SK-N-SH treated with all-trans-retinoic acid at 6 μM for 48 hours (cell line): Measurements from ENCODE around the gene SP140.

ENCODE experiments used
- ATAC-seq: fragments of 200-7000 bp; cut with Tn5 transposase; 3 replicates; pipeline ENCODE4 v1.9.1; 2020; ENCODE audit warnings: mild to moderate bottlenecking, moderate library complexity
- ARNTL ChIP-seq: fragments of 450-650 bp; formaldehyde crosslinking; IDR thresholded peaks from 2 replicates; pipeline ENCODE4 v1.5.0; 2020; ENCODE audit warnings: low read depth, mild to moderate bottlenecking, moderate library complexity, borderline replicate concordance
- BACH2 ChIP-seq: fragments of 250-450 bp; sonication (Bioruptor Pico); IDR thresholded peaks from 2 replicates; pipeline ENCODE4 v1.9.0; 2021; ENCODE audit warnings: mild to moderate bottlenecking, borderline replicate concordance
- CSDC2 ChIP-seq: fragments of 250-450 bp; sonication (Bioruptor Pico); IDR thresholded peaks from 2 replicates; pipeline ENCODE4 v1.5.0; 2020; ENCODE audit warnings: mild to moderate bottlenecking, moderate library complexity
- ESRRG ChIP-seq: fragments of 250-450 bp; sonication (Bioruptor Pico); IDR thresholded peaks from 2 replicates; pipeline ENCODE4 v1.6.1; 2021; ENCODE audit warnings: mild to moderate bottlenecking
- GLIS3 ChIP-seq: fragments of 250-450 bp; sonication (Bioruptor Pico); IDR thresholded peaks from 2 replicates; pipeline ENCODE4 v1.5.0; 2020; ENCODE audit warnings: mild to moderate bottlenecking, moderate library complexity
- OSR1 ChIP-seq: fragments of 250-450 bp; sonication (Bioruptor Pico); IDR thresholded peaks from 2 replicates; pipeline ENCODE4 v1.8.0; 2022; ENCODE audit warnings: moderate library complexity, mild to moderate bottlenecking, inconsistent platforms
- RARB ChIP-seq: fragments of 250-450 bp; sonication (Bioruptor Pico); IDR thresholded peaks from 2 replicates; pipeline ENCODE4 v1.8.0; 2021; ENCODE audit warnings: mild to moderate bottlenecking, moderate library complexity
- TOX ChIP-seq: fragments of 250-450 bp; sonication (Bioruptor Pico); IDR thresholded peaks from 2 replicates; pipeline ENCODE4 v1.8.0; 2021; ENCODE audit warnings: mild to moderate bottlenecking, moderate library complexity, borderline replicate concordance
- ZC3H10 ChIP-seq: fragments of 250-450 bp; sonication (Bioruptor Pico); IDR thresholded peaks from 2 replicates; pipeline ENCODE4 v1.5.1; 2021; ENCODE audit warnings: mild to moderate bottlenecking, moderate library complexity
- ZFP3 ChIP-seq: fragments of 250-450 bp; sonication (Bioruptor Pico); IDR thresholded peaks from 2 replicates; pipeline ENCODE4 v1.5.0; 2020; ENCODE audit warnings: mild to moderate bottlenecking, moderate library complexity
- ZFP30 ChIP-seq: fragments of 450-650 bp; formaldehyde crosslinking; IDR thresholded peaks from 2 replicates; pipeline ENCODE4 v1.5.0; 2022; ENCODE audit warnings: mild to moderate bottlenecking, moderate library complexity
- ZNF565 ChIP-seq: fragments of 450-650 bp; formaldehyde crosslinking; conservative IDR thresholded peaks from 2 replicates; pipeline ENCODE4 v1.5.0; 2020; ENCODE audit warnings: low read depth, mild to moderate bottlenecking, moderate library complexity
- ZNF8 ChIP-seq: fragments of 450-650 bp; formaldehyde crosslinking; IDR thresholded peaks from 2 replicates; pipeline ENCODE4 v1.5.0; 2020; ENCODE audit warnings: mild to moderate bottlenecking, moderate library complexity
- TF ChIP-seq, protein P1 (sequence below): fragments of 250-450 bp; sonication (Bioruptor Pico); IDR thresholded peaks from 2 replicates; pipeline ENCODE4 v1.5.1; 2021; ENCODE audit warnings: mild to moderate bottlenecking, moderate library complexity
- TF ChIP-seq, protein P2 (sequence below): fragments of 250-450 bp; sonication (Bioruptor Pico); IDR thresholded peaks from 2 replicates; pipeline ENCODE4 v1.5.0; 2020; ENCODE audit warnings: mild to moderate bottlenecking, moderate library complexity
- TF ChIP-seq, protein P3 (sequence below): fragments of 250-450 bp; sonication (Bioruptor Pico); IDR thresholded peaks from 2 replicates; pipeline ENCODE4 v1.5.1; 2020; ENCODE audit warnings: low read depth, mild to moderate bottlenecking, moderate library complexity
- TF ChIP-seq, protein P4 (sequence below): fragments of 250-450 bp; sonication (Bioruptor Pico); IDR thresholded peaks from 2 replicates; pipeline ENCODE4 v1.8.0; 2021; ENCODE audit warnings: low read depth, mild to moderate bottlenecking, moderate library complexity, borderline replicate concordance

SP140 gene

DNA sequence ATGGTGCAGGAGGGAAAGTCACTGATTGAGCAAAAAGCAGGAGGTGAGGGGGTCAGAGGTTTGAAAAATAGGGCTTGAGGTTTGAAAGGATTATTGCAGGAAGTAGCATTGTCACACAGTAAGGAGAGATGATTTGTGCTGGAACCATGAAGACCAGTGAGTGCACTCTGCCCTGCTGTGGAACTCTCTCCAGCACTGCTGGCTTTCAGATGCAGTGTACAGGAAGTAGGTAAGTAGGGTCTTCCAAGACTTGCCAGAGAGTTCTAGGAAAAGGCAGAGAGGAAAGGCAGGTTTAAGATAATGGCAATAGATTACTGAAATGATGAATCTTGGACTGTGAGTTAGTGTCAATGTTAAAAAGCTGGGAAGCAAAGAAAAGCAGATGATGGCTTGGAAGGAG, 17.0 kb upstream of the SP140 start:
- no peak for ATAC-seq
- TF ChIP-seq ZNF8 (CRISPR knock-in tag) (no peak), ZC3H10 (no peak), GLIS3 (CRISPR knock-in tag) (no peak), BACH2 (CRISPR knock-in tag) (no peak), ARNTL (no peak), OSR1 (CRISPR knock-in tag) (no peak), ZFP3 (CRISPR knock-in tag) (no peak), TOX (no peak)
- TF ChIP-seq, protein P1, sequence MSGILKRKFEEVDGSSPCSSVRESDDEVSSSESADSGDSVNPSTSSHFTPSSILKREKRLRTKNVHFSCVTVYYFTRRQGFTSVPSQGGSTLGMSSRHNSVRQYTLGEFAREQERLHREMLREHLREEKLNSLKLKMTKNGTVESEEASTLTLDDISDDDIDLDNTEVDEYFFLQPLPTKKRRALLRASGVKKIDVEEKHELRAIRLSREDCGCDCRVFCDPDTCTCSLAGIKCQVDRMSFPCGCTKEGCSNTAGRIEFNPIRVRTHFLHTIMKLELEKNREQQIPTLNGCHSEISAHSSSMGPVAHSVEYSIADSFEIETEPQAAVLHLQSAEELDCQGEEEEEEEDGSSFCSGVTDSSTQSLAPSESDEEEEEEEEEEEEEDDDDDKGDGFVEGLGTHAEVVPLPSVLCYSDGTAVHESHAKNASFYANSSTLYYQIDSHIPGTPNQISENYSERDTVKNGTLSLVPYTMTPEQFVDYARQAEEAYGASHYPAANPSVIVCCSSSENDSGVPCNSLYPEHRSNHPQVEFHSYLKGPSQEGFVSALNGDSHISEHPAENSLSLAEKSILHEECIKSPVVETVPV (CRISPR knock-in tag), result no peak
- TF ChIP-seq, all 23 proteins: peak for 0

DNA sequence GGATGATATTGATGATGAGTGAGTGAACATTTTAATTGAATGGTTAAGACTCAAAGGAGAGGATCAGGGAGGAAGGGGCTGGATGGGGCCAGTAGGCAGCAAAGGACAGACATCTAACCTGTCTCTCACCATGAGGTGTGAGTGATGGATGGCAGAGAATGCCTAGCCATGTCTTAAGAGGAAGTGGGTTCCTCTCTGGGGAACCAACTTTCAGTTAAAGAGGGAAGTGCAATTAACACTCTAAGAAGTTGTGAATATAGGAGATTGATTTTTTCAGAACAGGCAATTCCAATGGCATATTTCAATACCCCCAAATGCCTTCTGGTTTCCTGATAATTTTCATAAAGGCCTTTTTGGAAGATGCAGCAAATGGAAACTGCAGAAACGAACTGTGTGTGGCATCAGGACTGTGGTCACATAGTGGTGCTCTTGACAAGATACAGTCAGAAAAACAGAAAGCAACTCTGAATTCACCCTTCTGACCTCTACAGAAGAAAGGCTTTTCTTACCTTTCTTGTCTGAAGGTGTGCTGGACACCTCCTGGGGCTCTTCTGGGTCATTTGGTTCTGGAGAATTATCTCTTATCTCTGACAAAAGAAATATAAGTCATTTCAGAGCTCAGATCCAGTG, 16.0 kb upstream of the SP140 start:
- ATAC-seq, result no peak
- TF ChIP-seq, protein P2, sequence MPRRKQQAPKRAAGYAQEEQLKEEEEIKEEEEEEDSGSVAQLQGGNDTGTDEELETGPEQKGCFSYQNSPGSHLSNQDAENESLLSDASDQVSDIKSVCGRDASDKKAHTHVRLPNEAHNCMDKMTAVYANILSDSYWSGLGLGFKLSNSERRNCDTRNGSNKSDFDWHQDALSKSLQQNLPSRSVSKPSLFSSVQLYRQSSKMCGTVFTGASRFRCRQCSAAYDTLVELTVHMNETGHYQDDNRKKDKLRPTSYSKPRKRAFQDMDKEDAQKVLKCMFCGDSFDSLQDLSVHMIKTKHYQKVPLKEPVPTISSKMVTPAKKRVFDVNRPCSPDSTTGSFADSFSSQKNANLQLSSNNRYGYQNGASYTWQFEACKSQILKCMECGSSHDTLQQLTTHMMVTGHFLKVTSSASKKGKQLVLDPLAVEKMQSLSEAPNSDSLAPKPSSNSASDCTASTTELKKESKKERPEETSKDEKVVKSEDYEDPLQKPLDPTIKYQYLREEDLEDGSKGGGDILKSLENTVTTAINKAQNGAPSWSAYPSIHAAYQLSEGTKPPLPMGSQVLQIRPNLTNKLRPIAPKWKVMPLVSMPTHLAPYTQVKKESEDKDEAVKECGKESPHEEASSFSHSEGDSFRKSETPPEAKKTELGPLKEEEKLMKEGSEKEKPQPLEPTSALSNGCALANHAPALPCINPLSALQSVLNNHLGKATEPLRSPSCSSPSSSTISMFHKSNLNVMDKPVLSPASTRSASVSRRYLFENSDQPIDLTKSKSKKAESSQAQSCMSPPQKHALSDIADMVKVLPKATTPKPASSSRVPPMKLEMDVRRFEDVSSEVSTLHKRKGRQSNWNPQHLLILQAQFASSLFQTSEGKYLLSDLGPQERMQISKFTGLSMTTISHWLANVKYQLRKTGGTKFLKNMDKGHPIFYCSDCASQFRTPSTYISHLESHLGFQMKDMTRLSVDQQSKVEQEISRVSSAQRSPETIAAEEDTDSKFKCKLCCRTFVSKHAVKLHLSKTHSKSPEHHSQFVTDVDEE (CRISPR knock-in tag), result no peak
- TF ChIP-seq, protein P1 (CRISPR knock-in tag), result no peak
- TF ChIP-seq, protein P3, sequence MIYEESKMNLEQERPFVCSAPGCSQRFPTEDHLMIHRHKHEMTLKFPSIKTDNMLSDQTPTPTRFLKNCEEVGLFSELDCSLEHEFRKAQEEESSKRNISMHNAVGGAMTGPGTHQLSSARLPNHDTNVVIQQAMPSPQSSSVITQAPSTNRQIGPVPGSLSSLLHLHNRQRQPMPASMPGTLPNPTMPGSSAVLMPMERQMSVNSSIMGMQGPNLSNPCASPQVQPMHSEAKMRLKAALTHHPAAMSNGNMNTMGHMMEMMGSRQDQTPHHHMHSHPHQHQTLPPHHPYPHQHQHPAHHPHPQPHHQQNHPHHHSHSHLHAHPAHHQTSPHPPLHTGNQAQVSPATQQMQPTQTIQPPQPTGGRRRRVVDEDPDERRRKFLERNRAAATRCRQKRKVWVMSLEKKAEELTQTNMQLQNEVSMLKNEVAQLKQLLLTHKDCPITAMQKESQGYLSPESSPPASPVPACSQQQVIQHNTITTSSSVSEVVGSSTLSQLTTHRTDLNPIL, result no peak
- TF ChIP-seq ZFP30 (CRISPR knock-in tag) (no peak), ZNF8 (CRISPR knock-in tag) (no peak), OSR1 (CRISPR knock-in tag) (no peak), ZC3H10 (no peak), ZNF565 (no peak), CSDC2 (CRISPR knock-in tag) (no peak), ESRRG (CRISPR knock-in tag) (no peak)

DNA sequence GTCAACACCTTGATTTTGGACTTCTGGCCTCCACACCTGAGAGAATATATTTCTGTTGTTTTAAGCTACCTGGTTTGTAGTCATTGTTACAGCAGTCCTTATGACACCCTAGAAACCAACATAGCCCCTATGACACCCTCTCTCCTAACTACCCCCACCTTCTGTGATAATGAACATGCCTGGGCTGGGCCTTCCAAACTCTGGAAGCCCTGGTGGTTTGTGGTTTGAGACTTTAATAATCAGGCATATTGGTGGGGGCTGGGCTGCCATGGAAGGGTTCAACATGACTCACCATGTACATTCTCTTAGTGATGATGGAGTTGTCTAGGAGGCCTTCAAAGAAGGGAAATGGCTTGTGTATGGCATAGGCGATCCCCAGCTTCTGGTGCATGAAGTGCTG, 9.0 kb upstream of the SP140 start:
- ATAC-seq, result no peak
- TF ChIP-seq ZFP3 (CRISPR knock-in tag) (no peak), RARB (CRISPR knock-in tag) (no peak), ARNTL (no peak), ZC3H10 (no peak), ESRRG (CRISPR knock-in tag) (no peak), ZNF8 (CRISPR knock-in tag) (no peak), ZFP30 (CRISPR knock-in tag) (no peak)
- TF ChIP-seq, protein P4, sequence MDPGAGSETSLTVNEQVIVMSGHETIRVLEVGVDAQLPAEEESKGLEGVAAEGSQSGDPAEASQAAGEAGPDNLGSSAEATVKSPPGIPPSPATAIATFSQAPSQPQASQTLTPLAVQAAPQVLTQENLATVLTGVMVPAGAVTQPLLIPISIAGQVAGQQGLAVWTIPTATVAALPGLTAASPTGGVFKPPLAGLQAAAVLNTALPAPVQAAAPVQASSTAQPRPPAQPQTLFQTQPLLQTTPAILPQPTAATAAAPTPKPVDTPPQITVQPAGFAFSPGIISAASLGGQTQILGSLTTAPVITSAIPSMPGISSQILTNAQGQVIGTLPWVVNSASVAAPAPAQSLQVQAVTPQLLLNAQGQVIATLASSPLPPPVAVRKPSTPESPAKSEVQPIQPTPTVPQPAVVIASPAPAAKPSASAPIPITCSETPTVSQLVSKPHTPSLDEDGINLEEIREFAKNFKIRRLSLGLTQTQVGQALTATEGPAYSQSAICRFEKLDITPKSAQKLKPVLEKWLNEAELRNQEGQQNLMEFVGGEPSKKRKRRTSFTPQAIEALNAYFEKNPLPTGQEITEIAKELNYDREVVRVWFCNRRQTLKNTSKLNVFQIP (CRISPR knock-in tag), result no peak
- TF ChIP-seq, protein P1 (CRISPR knock-in tag), result no peak
- TF ChIP-seq, protein P2 (CRISPR knock-in tag), result no peak
- TF ChIP-seq, all 23 proteins: peak for 0
